Measurements from ENCODE around the gene VGLL3.

VGLL3 gene

GRCh38 chr3:86990734-86991481 is at the start of gene VGLL3:
TSS of gene VGLL3 (minus strand) at chr3:86991149. CDS start at chr3:86990743, 406 bp downstream.
- H3K9me3 ChIP-seq (ENCODE audit: severe bottlenecking), result no peaks in the 10 kb centered on the region
- H3K4me1 ChIP-seq (ENCODE audit: insufficient read depth, poor library complexity, severe bottlenecking), result peaks cover 39% of the 10 kb centered on the region
- peak within 1 kb of the TSS; percentile 8 for H3K27ac ChIP-seq (ENCODE audit: poor library complexity, severe bottlenecking)
- H3K4me3 ChIP-seq (ENCODE audit: severe bottlenecking), result peak within 1 kb of the TSS; percentile 52
- DNase-seq (ENCODE audit: low spot score) (peak; percentile 66), ATAC-seq (ENCODE audit: low read depth) (peak; percentile 64)
- H3K27me3 ChIP-seq (ENCODE audit: insufficient read depth, poor library complexity, severe bottlenecking), result no peaks in the 10 kb centered on the region
- H3K36me3 ChIP-seq (ENCODE audit: low read depth), result no peaks in the 10 kb centered on the region
- no peak for TF ChIP-seq CTCF (IDR thresholded peaks at IDR 0.05; ENCODE audit: poor library complexity, severe bottlenecking)

- Histone ChIP-seq H3K4me3 (ENCODE audit: severe bottlenecking) (no peak overlapping the region), H3K9me3 (ENCODE audit: severe bottlenecking) (no peaks in the 10 kb centered on the region), H3K4me1 (ENCODE audit: insufficient read depth, poor library complexity, severe bottlenecking) (no peaks in the 10 kb centered on the region), H3K27me3 (ENCODE audit: insufficient read depth, poor library complexity, severe bottlenecking) (no peaks in the 10 kb centered on the region), H3K36me3 (ENCODE audit: low read depth) (no peaks in the 10 kb centered on the region), H3K27ac (ENCODE audit: poor library complexity, severe bottlenecking) (no peak overlapping the region)
- TF ChIP-seq CTCF (IDR thresholded peaks at IDR 0.05; ENCODE audit: poor library complexity, severe bottlenecking), result no peak
- DNase-seq (ENCODE audit: low spot score) (no peak), ATAC-seq (ENCODE audit: low read depth) (no peak)
These were observed 46.7 kb upstream of the VGLL3 start for GRCh38 chr3:87037652-87038051.

DNA sequence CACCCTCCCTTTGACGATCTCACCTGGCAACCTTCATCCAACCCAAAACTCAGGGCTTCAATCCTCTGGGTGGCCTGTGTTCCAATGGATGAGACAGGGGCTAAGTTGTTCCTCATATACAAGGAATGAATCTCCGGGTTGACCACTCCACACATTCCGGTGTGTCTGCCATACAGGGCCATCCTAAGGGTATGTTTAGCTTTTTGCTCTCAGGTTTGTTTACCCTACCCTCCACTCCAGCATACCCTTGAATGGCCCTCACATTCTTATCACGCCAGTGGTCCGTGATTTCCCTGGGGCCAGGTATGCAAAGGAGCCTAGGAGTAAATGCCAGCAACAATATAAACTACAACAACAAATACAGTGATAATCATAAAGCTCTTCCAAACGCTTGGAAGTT is 45.7 kb upstream of the VGLL3 start:
- no peaks in the 10 kb centered on the region for H3K36me3 ChIP-seq (ENCODE audit: low read depth)
- DNase-seq (ENCODE audit: low spot score) (no peak), ATAC-seq (ENCODE audit: low read depth) (no peak)
- no peaks in the 10 kb centered on the region for H3K9me3 ChIP-seq (ENCODE audit: severe bottlenecking)
- H3K4me1 ChIP-seq (ENCODE audit: insufficient read depth, poor library complexity, severe bottlenecking), result no peaks in the 10 kb centered on the region
- no peak overlapping the region for H3K27ac ChIP-seq (ENCODE audit: poor library complexity, severe bottlenecking)
- no peak for TF ChIP-seq CTCF (IDR thresholded peaks at IDR 0.05; ENCODE audit: poor library complexity, severe bottlenecking)
- H3K27me3 ChIP-seq (ENCODE audit: insufficient read depth, poor library complexity, severe bottlenecking), result no peaks in the 10 kb centered on the region
- no peak overlapping the region for H3K4me3 ChIP-seq (ENCODE audit: severe bottlenecking)

- TF ChIP-seq CTCF (IDR thresholded peaks at IDR 0.05; ENCODE audit: poor library complexity, severe bottlenecking), result no peak
- no peaks in the 10 kb centered on the region for H3K27me3 ChIP-seq (ENCODE audit: insufficient read depth, poor library complexity, severe bottlenecking)
- H3K4me3 ChIP-seq (ENCODE audit: severe bottlenecking), result no peak overlapping the region
- no peak overlapping the region for H3K27ac ChIP-seq (ENCODE audit: poor library complexity, severe bottlenecking)
- no peak for ATAC-seq (ENCODE audit: low read depth)
- no peaks in the 10 kb centered on the region for H3K4me1 ChIP-seq (ENCODE audit: insufficient read depth, poor library complexity, severe bottlenecking)
- H3K9me3 ChIP-seq (ENCODE audit: severe bottlenecking), result no peaks in the 10 kb centered on the region
- no peak for DNase-seq (ENCODE audit: low spot score)
- H3K36me3 ChIP-seq (ENCODE audit: low read depth), result no peaks in the 10 kb centered on the region
These were observed 44.4 kb upstream of the VGLL3 start for GRCh38 chr3:87035339-87035738.

- ATAC-seq (ENCODE audit: low read depth), result no peak
- no peak for DNase-seq (ENCODE audit: low spot score)
- Histone ChIP-seq H3K27ac (ENCODE audit: poor library complexity, severe bottlenecking) (no peak overlapping the region), H3K4me3 (ENCODE audit: severe bottlenecking) (no peak overlapping the region), H3K9me3 (ENCODE audit: severe bottlenecking) (no peaks in the 10 kb centered on the region), H3K36me3 (ENCODE audit: low read depth) (no peaks in the 10 kb centered on the region), H3K27me3 (ENCODE audit: insufficient read depth, poor library complexity, severe bottlenecking) (no peaks in the 10 kb centered on the region), H3K4me1 (ENCODE audit: insufficient read depth, poor library complexity, severe bottlenecking) (no peaks in the 10 kb centered on the region)
- no peak for TF ChIP-seq CTCF (IDR thresholded peaks at IDR 0.05; ENCODE audit: poor library complexity, severe bottlenecking)
These were observed 42.3 kb upstream of the VGLL3 start for GRCh38 chr3:87033205-87033604.

Measured in RWPE2 (cell line).